ENCODE data around the gene ORC5.

DNA sequence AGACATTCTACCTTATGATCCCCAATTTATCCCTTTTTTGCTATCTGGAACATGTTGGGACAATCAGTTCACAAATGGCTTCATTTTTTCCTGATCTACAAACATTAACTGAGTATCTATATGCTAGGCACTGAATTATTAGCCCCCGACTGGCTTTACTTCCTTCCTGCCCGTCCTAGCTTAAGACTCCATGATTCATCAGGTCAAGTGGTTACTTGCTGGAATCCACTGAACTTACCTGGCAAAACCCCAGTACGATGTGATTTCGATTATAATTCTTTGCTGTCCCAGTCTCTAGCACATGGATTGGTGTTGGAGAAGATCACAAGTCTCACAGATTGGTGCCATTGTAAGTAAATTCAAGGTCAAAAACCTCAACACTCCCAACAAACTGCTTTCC lies 77.1 kb downstream of the ORC5 start:
- no peak for TF ChIP-seq POLR2AphosphoS5 (IDR thresholded peaks at IDR 0.05)
- TF ChIP-seq, protein P1, sequence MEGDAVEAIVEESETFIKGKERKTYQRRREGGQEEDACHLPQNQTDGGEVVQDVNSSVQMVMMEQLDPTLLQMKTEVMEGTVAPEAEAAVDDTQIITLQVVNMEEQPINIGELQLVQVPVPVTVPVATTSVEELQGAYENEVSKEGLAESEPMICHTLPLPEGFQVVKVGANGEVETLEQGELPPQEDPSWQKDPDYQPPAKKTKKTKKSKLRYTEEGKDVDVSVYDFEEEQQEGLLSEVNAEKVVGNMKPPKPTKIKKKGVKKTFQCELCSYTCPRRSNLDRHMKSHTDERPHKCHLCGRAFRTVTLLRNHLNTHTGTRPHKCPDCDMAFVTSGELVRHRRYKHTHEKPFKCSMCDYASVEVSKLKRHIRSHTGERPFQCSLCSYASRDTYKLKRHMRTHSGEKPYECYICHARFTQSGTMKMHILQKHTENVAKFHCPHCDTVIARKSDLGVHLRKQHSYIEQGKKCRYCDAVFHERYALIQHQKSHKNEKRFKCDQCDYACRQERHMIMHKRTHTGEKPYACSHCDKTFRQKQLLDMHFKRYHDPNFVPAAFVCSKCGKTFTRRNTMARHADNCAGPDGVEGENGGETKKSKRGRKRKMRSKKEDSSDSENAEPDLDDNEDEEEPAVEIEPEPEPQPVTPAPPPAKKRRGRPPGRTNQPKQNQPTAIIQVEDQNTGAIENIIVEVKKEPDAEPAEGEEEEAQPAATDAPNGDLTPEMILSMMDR (IDR thresholded peaks at IDR 0.05): no peak
- TF ChIP-seq EP300 (IDR thresholded peaks at IDR 0.05): no peak

All from suprapubic skin (tissue), 4 donors.